K562 (cell line): ENCODE results near the gene OSCP1. TPM values are rescaled to one million over a fixed set of nuclear protein-coding genes. Genes with fewer than 3 reads are reported as not detected.

Experiments
- ATF3 ChIP-seq, 2 experiments: fragments of 450-650 bp in 1 of 2; sonication (generic) in 1 of 2; formaldehyde crosslinking in 1 of 2; IDR thresholded peaks in 1 of 2; conservative IDR thresholded peaks in 1 of 2; 2 replicates each; pipeline versions ENCODE4 v1.6.1 to v1.8.1; 2016 to 2023; ENCODE audit warnings: mild to moderate bottlenecking in 2 of 2, moderate library complexity in 2 of 2, inconsistent platforms in 1 of 2, missing genetic modification reagents in 1 of 2
- FOXJ2 ChIP-seq: fragments of 200-800 bp; sonication (Bioruptor generic); IDR thresholded peaks from 2 replicates; pipeline ENCODE4 v1.6.1; 2016; ENCODE audit warnings: missing genetic modification characterization, missing compliant biosample characterization
- FOXM1 ChIP-seq, 2 experiments: fragments of 450-650 bp in 1 of 2; sonication (generic) in 1 of 2; formaldehyde crosslinking in 1 of 2; IDR thresholded peaks; 2 replicates each; pipeline versions ENCODE4 v1.6.1 to v1.9.0; 2017 to 2022; ENCODE audit warnings: low read depth in 2 of 2, mild to moderate bottlenecking in 2 of 2, missing genetic modification reagents in 1 of 2, moderate library complexity in 1 of 2
- MED1 ChIP-seq: sonication (generic); formaldehyde crosslinking; IDR thresholded peaks from 2 replicates; pipeline ENCODE4 v1.8.1; 2023; ENCODE audit warnings: missing genetic modification reagents, borderline replicate concordance
- MNT ChIP-seq, 2 experiments: fragments of 450-650 bp; conservative IDR thresholded peaks; 2 replicates each; pipeline ENCODE4 v1.6.1; 2017; ENCODE audit warnings: mild to moderate bottlenecking in 2 of 2, moderate library complexity in 2 of 2
- MTA3 ChIP-seq: fragments of 450-650 bp; formaldehyde crosslinking; IDR thresholded peaks from 2 replicates; pipeline ENCODE4 v1.6.1; 2017; ENCODE audit warnings: mild to moderate bottlenecking, borderline replicate concordance
- POLR2AphosphoS2 ChIP-seq: IDR thresholded peaks from 2 replicates; pipeline ENCODE4 v1.6.1; 2012; ENCODE audit warnings: low read length, improper control_type of control experiment
- RAD51 ChIP-seq: fragments of 450-650 bp; IDR thresholded peaks from 2 replicates; pipeline ENCODE4 v1.7.1; 2016; ENCODE audit warnings: low read depth, mild to moderate bottlenecking, borderline replicate concordance
- RERE ChIP-seq: sonication (generic); formaldehyde crosslinking; IDR thresholded peaks from 2 replicates; pipeline ENCODE4 v1.8.0; 2023; ENCODE audit warnings: missing genetic modification reagents, mild to moderate bottlenecking, borderline replicate concordance
- ZNF41 ChIP-seq: fragments of 250-450 bp; sonication (Bioruptor Pico); conservative IDR thresholded peaks from 2 replicates; pipeline ENCODE4 v1.4.0; 2020; ENCODE audit warnings: mild to moderate bottlenecking
- ZNF583 ChIP-seq: fragments of 250-450 bp; sonication (Bioruptor Pico); IDR thresholded peaks from 2 replicates; pipeline ENCODE4 v1.4.0; 2020
- ZNF592 ChIP-seq: fragments of 450-650 bp; IDR thresholded peaks from 2 replicates; pipeline ENCODE4 v1.6.1; 2017; ENCODE audit warnings: antibody characterized with exemption, mild to moderate bottlenecking
- polyA plus RNA-seq, 8 experiments: library from polyadenylated mRNA; depleted of rRNA in 4 of 8; stranded (reverse) in 5 of 8; unstranded in 3 of 8; fragments of >200 nt; fragmentation: Nextera tagmentation in 2 of 8; fragmentation: Illumina TruSeq in 1 of 8; extraction: Ambion mirVana in 2 of 8; extraction: Trizol in 1 of 8; gene quantifications; 2 replicates each; pipeline versions ENCODE4 v1.2.1 to v1.2.3, GENCODE V29; 2011 to 2014; ENCODE audit warnings: inconsistent platforms in 1 of 8, missing spikeins in 1 of 8
- total RNA-seq, 7 experiments: library from RNA; depleted of rRNA in 6 of 7; stranded (reverse); fragments of >200 nt in 6 of 7; fragmentation: Illumina TruSeq in 2 of 7; extraction: Trizol in 2 of 7; gene quantifications; 2 replicates each; pipeline versions ENCODE4 v1.2.1 to v1.2.3, GENCODE V29; 2011 to 2021; ENCODE audit warnings: low replicate concordance in 1 of 7

The OSCP1 gene
- total and polyA plus RNA-seq, 9 of the 15 experiments (the other 6 are each of a cell fraction or from before 2014, with no cell fraction given): 0.15 to 0.40 (median 0.33) TPM; not detected in 5

GRCh38 chr1:36386265-36387140 is 63.7 kb downstream of the OSCP1 start (continued):
- TF ChIP-seq ZNF592: peak; percentile 99
- no peak; the same call in 1 of the 2 replicates for TF ChIP-seq RAD51
- TF ChIP-seq FOXJ2 (tag): peak; percentile 71; the same call in 1 of the 2 replicates
- peak; percentile 100 for TF ChIP-seq ATF3 (IDR thresholded peaks at IDR 0.05)
- TF ChIP-seq ATF3 (CRISPR knock-in tag; conservative IDR thresholded peaks at IDR 0.05): peak; percentile 100
- TF ChIP-seq ZNF583: peak; percentile 95
- peak; percentile 39; the same call in 1 of the 2 replicates for TF ChIP-seq FOXM1 (IDR thresholded peaks at IDR 0.05; ENCODE audit: low read depth)
- peak; percentile 87; the same call in 1 of the 2 replicates for TF ChIP-seq FOXM1 (CRISPR knock-in tag; IDR thresholded peaks at IDR 0.05; ENCODE audit: low read depth)
- TF ChIP-seq RERE: no peak
- TF ChIP-seq MNT (conservative IDR thresholded peaks at IDR 0.05): peak; percentile 79 to 95
- peak; percentile 97 for TF ChIP-seq MTA3
- peak; percentile 91; the same call in 1 of the 2 replicates for TF ChIP-seq POLR2AphosphoS2
- TF ChIP-seq ZNF41 (CRISPR knock-in tag): peak; percentile 87
- no peak for TF ChIP-seq MED1 (CRISPR knock-in tag)
